ENCODE results near the gene CHRDL2. TPM values are rescaled to one million over a fixed set of nuclear protein-coding genes. Genes with fewer than 3 reads are reported as not detected.

Gene CHRDL2
- total RNA-seq, 8 experiments from 2014 or later: 0.17 to 0.87 (median 0.38) TPM; not detected in 3

- no peak for ATAC-seq (replicated peaks in 6 of 8)
- Histone ChIP-seq H3K4me1 (replicated peaks in 1 of 2) (peaks cover 0 to 11% of the 10 kb centered on the region in 2 donors), H3K27ac (no peak overlapping the region), H3K4me3 (no peak overlapping the region)
- 57 to 100% (median 67%) methylated on average over 1 to 3 of the region's 5 CpGs; no CpG with 5 or more reads in 5 of the 10 experiments for WGBS, 10 experiments
- in situ Hi-C loops (cut with MboI; ENCODE audit: low pct_unique_long_range_greater_than_20kb in 2 of 9, low sequenced_read_pairs in 9 of 9, unreplicated experiment in 9 of 9): no loop called here
Observed at GRCh38 chr11:74717221-74717969, 13.8 kb downstream of the CHRDL2 start.

DNA sequence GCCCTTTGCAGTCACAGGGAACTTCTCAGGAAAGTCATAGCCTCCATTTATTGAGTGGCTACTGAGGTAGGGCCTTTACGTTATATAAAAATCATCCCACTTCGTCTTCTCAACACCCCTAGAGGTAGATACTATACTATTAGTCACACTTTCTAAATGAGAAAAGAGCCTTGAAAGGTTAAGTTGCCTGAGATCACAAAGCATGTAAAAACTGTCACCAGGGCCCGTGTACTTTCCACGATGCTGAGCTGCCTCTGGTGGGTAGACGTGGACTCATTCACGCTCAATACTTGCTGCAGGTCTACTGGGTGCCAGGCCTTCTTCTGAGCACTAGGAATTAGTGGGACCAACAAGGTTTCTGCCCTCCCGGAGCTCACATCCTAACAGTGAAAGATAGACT is 16.3 kb downstream of the CHRDL2 start:
- in situ Hi-C loops (cut with MboI; ENCODE audit: low pct_unique_long_range_greater_than_20kb in 2 of 9, low sequenced_read_pairs in 9 of 9, unreplicated experiment in 9 of 9): no loop called here
- 90 to 100% (median 95%) methylated on average over 2 to 4 of the region's 7 CpGs; no CpG with 5 or more reads in 4 of the 10 experiments for WGBS, 10 experiments
- Histone ChIP-seq H3K4me3 (no peak overlapping the region), H3K4me1 (replicated peaks in 1 of 2) (peaks cover 8% of the 10 kb centered on the region in 2 donors), H3K27ac (no peak overlapping the region)
- no peak for ATAC-seq (replicated peaks in 6 of 8)

- in situ Hi-C loops (cut with MboI; ENCODE audit: low pct_unique_long_range_greater_than_20kb in 2 of 9, low sequenced_read_pairs in 9 of 9, unreplicated experiment in 9 of 9): no loop called here
- WGBS, 10 experiments: 0 to 80% (median 58%) methylated on average over 1 to 4 of the region's 4 CpGs; no CpG with 5 or more reads in 1 of the 10 experiments
- Histone ChIP-seq H3K4me3 (no peak overlapping the region), H3K4me1 (replicated peaks in 1 of 2) (peaks cover 10 to 12% of the 10 kb centered on the region in 2 donors), H3K27ac (no peak overlapping the region)
- ATAC-seq (replicated peaks in 6 of 8): no peak
Observed at GRCh38 chr11:74713686-74714085, 17.5 kb downstream of the CHRDL2 start.

- peak in 7 of 8 experiments; percentile 73 to 90 (median 82) for ATAC-seq (replicated peaks in 6 of 8)
- no peak overlapping the region for H3K4me3 ChIP-seq
- in situ Hi-C loops (cut with MboI; ENCODE audit: low pct_unique_long_range_greater_than_20kb in 2 of 9, low sequenced_read_pairs in 9 of 9, unreplicated experiment in 9 of 9): no loop called here
- H3K4me1 ChIP-seq (replicated peaks in 1 of 2): peaks cover 10 to 12% of the 10 kb centered on the region in 2 donors
- peak overlapping the region in 1 of 2 donors; percentile 47 for H3K27ac ChIP-seq
- WGBS, 10 experiments: 21 to 64% (median 46%) methylated on average over 1 to 5 of the region's 8 CpGs; no CpG with 5 or more reads in 3 of the 10 experiments
Observed at GRCh38 chr11:74710281-74710938, 20.8 kb downstream of the CHRDL2 start.

GRCh38 chr11:74709175-74709574 is 22.1 kb downstream of the CHRDL2 start:
- no peak for ATAC-seq (replicated peaks in 6 of 8)
- Histone ChIP-seq H3K4me1 (replicated peaks in 1 of 2) (peaks cover 10 to 12% of the 10 kb centered on the region in 2 donors), H3K27ac (no peak overlapping the region), H3K4me3 (no peak overlapping the region)
- WGBS, 10 experiments: 50 to 100% (median 75%) methylated on average over 1 to 2 of the region's 3 CpGs; no CpG with 5 or more reads in 4 of the 10 experiments
- in situ Hi-C loops (cut with MboI; ENCODE audit: low pct_unique_long_range_greater_than_20kb in 2 of 9, low sequenced_read_pairs in 9 of 9, unreplicated experiment in 9 of 9): no loop called here

DNA sequence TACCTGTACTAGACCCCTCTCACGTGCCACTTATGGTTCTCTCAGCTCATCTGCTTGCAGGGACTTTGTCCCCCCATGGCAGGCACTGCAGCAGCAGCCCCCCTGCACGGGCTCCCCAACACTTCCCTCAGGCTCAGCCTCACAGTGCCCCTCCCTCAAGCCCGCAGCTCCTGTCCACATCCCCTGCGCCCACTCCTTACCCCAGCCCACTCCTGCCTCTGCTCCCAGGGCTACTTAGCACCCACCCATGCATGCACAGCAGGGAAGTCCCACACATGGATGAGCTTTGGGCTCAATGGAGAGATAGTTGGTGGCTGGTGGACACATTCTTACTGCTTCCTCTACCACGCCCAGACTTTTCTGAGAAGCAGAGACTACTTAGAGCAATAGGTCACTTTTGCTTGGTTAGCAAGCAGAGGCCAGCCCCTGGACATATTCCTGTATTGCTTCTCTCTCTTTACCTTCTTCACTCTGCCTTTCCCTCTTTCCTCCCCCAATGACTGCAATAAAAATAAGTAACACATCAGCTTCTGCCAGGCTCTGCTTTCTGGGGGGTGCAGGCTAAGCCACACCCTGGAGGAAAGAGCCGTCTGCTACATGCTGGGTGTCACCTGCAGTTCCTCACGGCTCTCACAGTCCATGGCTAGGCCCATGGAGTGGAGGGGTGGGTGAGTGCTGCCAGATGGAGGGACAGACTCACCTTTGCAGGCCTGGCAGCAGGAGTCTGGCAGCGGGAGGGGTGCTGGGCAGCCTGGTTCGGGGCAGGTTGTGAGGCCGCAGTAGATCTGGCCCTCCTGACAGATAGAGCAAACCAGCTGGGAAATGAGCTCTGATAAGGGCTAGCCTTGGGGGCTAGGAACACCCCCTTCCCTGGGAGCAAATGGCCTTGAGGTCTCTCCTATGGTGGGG is 23.4 kb downstream of the CHRDL2 start:
- Histone ChIP-seq H3K27ac (no peak overlapping the region), H3K4me3 (no peak overlapping the region), H3K4me1 (replicated peaks in 1 of 2) (peaks cover 10 to 12% of the 10 kb centered on the region in 2 donors)
- ATAC-seq (replicated peaks in 6 of 8): peak in 2 of 8 experiments; percentile 35 to 49
- in situ Hi-C loops (cut with MboI; ENCODE audit: low pct_unique_long_range_greater_than_20kb in 2 of 9, low sequenced_read_pairs in 9 of 9, unreplicated experiment in 9 of 9): no loop called here
- 17 to 100% (median 67%) methylated on average over 1 to 4 of the region's 10 CpGs; no CpG with 5 or more reads in 2 of the 10 experiments for WGBS, 10 experiments

DNA sequence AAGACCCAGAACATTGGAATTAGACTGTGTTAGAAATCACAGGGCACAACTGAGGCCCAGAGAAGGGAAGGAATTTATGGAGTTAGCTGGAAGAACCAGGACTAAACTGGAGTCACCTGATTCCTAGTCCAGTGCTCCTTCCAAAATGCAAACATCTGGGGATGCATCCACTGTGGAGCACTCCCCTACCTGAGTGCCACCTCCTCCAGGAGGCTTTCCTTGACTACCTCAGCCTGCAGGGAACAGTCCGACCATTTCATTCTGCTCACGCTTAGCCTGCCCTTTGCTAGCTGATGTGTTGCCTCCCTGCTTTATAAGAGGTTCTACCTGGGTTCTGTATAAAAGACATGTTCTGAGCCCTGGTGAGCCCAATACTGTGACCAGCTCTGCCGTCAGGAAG is 24.0 kb downstream of the CHRDL2 start:
- 86 to 100% (median 92%) methylated on average over 1 to 2 of the region's 3 CpGs; no CpG with 5 or more reads in 7 of the 10 experiments for WGBS, 10 experiments
- Histone ChIP-seq H3K4me1 (replicated peaks in 1 of 2) (peaks cover 10 to 12% of the 10 kb centered on the region in 2 donors), H3K4me3 (no peak overlapping the region), H3K27ac (no peak overlapping the region)
- no peak for ATAC-seq (replicated peaks in 6 of 8)
- in situ Hi-C loops (cut with MboI; ENCODE audit: low pct_unique_long_range_greater_than_20kb in 2 of 9, low sequenced_read_pairs in 9 of 9, unreplicated experiment in 9 of 9): no loop called here

GRCh38 chr11:74703211-74703610 is 28.0 kb downstream of the CHRDL2 start:
- in situ Hi-C loops (cut with MboI; ENCODE audit: low pct_unique_long_range_greater_than_20kb in 2 of 9, low sequenced_read_pairs in 9 of 9, unreplicated experiment in 9 of 9): no loop called here
- 60 to 100% (median 94%) methylated on average over 1 to 6 of the region's 13 CpGs; no CpG with 5 or more reads in 4 of the 10 experiments for WGBS, 10 experiments
- Histone ChIP-seq H3K4me3 (no peak overlapping the region), H3K4me1 (replicated peaks in 1 of 2) (no peaks in the 10 kb centered on the region), H3K27ac (no peak overlapping the region)
- ATAC-seq (replicated peaks in 6 of 8): no peak

- 0 to 70% (median 26%) methylated on average over 1 to 7 of the region's 15 CpGs; no CpG with 5 or more reads in 2 of the 10 experiments for WGBS, 10 experiments
- in situ Hi-C loops (cut with MboI; ENCODE audit: low pct_unique_long_range_greater_than_20kb in 2 of 9, low sequenced_read_pairs in 9 of 9, unreplicated experiment in 9 of 9): no loop called here
- Histone ChIP-seq H3K27ac (no peak overlapping the region), H3K4me1 (replicated peaks in 1 of 2) (no peaks in the 10 kb centered on the region), H3K4me3 (no peak overlapping the region)
- peak; percentile 74 to 95 (median 85) for ATAC-seq (replicated peaks in 6 of 8)
Observed at GRCh38 chr11:74702383-74703007, 28.7 kb downstream of the CHRDL2 start.

DNA sequence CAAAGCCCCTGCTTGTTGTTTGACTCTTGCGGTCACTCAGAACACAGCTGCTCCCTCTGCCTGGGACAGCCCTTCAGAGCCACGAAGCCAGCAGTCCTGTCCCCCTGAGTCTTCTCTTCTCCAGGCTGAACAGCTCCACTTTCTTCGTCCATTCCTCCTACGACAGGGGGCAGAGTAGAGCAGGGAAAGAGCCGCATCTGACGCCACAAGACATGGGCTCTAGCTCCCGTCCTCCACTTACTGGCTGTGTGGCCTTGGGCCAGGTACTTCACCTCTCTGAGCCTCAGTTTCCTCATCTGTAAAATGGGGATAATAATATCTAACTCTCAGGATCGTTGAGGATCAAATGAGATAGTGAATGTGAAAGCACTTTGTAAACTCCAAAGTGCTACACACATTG is 29.9 kb downstream of the CHRDL2 start:
- WGBS, 10 experiments: 19 to 87% (median 67%) methylated on average over 2 to 6 of the region's 8 CpGs; no CpG with 5 or more reads in 1 of the 10 experiments
- peak in 1 of 8 experiments; percentile 17 for ATAC-seq (replicated peaks in 6 of 8)
- H3K4me3 ChIP-seq: no peak overlapping the region
- no peak overlapping the region for H3K27ac ChIP-seq
- no peaks in the 10 kb centered on the region for H3K4me1 ChIP-seq (replicated peaks in 1 of 2)
- in situ Hi-C loops (cut with MboI; ENCODE audit: low pct_unique_long_range_greater_than_20kb in 2 of 9, low sequenced_read_pairs in 9 of 9, unreplicated experiment in 9 of 9): no loop called here

DNA sequence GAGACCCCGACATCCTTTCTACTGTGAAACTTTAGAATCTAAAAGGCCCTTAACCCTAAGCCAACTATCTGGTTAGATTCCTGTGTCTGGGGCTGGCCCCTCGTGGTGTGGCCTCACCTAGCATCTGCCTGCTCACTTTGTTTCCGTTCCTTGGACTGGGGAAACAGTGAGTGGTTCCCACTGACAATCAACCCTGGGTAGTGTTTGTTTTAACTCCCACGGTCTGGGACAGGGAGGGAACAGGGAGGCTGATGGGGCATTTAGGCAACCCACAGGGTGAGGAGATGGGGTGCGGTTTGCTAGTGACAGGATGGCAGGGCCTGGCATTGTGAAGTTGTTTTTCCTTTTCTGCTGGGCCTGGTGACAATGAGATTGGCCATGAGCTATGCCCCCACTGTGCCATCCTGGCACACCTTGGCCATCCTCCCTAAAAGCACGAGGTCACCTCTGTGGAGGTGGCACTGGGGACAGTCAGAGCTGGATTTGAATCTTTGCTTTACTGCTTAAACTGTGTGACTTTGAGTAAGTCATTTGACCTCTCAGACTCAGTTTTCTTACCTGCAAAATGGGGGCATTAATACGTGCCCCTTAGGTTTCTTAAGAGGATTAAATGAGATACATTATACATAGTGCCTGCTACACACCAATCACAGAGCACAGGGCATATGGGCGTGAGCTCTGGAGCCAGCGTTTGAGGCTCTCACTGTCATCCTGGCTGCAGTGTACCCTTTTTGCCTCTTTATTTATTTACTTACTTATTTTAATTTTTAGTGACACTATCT is 31.4 kb downstream of the CHRDL2 start:
- Histone ChIP-seq H3K4me1 (replicated peaks in 1 of 2) (no peaks in the 10 kb centered on the region), H3K27ac (no peak overlapping the region), H3K4me3 (no peak overlapping the region)
- 66 to 90% (median 82%) methylated on average over 2 to 7 of the region's 9 CpGs; no CpG with 5 or more reads in 4 of the 10 experiments for WGBS, 10 experiments
- no peak for ATAC-seq (replicated peaks in 6 of 8)
- in situ Hi-C loops (cut with MboI; ENCODE audit: low pct_unique_long_range_greater_than_20kb in 2 of 9, low sequenced_read_pairs in 9 of 9, unreplicated experiment in 9 of 9): no loop called here

GRCh38 chr11:74697722-74698121 is 33.5 kb downstream of the CHRDL2 start:
- no peak for ATAC-seq (replicated peaks in 6 of 8)
- H3K4me1 ChIP-seq (replicated peaks in 1 of 2): no peaks in the 10 kb centered on the region
- H3K4me3 ChIP-seq: no peak overlapping the region
- 67 to 100% (median 80%) methylated on average over 1 to 4 of the region's 4 CpGs; no CpG with 5 or more reads in 4 of the 10 experiments for WGBS, 10 experiments
- H3K27ac ChIP-seq: no peak overlapping the region
- in situ Hi-C loops (cut with MboI; ENCODE audit: low pct_unique_long_range_greater_than_20kb in 2 of 9, low sequenced_read_pairs in 9 of 9, unreplicated experiment in 9 of 9): no loop called here
